Hepatocyte (in vitro differentiated cells): ENCODE data around the gene RDM1.

Experiments used
- CTCF ChIP-seq: fragments of 200-600 bp; sonication (generic); IDR thresholded peaks from 2 replicates; pipeline ENCODE4 v1.5.1; 2016; ENCODE audit warnings: antibody characterized with exemption, mild to moderate bottlenecking; ENCODE audit not compliant: poor library complexity
- EZH2 ChIP-seq: fragments of 200-600 bp; sonication (generic); IDR thresholded peaks from 2 replicates; pipeline ENCODE4 v1.6.1; 2016; ENCODE audit warnings: antibody characterized with exemption, mild to moderate bottlenecking, borderline replicate concordance

GRCh38 chr17:35934760-35935159 is 4.2 kb upstream of the RDM1 start:
- TF ChIP-seq CTCF (no peak), EZH2 (no peak)
